ENCODE measurements around the gene CACNG4.

CACNG4 gene

GRCh38 chr17:66985338-66986237 is 21.1 kb downstream of the CACNG4 start:
- DNase-seq (ENCODE audit: low spot score) = no peak

GRCh38 chr17:66986659-66987058 is 22.2 kb downstream of the CACNG4 start:
- DNase-seq (ENCODE audit: low spot score) = no peak

DNA sequence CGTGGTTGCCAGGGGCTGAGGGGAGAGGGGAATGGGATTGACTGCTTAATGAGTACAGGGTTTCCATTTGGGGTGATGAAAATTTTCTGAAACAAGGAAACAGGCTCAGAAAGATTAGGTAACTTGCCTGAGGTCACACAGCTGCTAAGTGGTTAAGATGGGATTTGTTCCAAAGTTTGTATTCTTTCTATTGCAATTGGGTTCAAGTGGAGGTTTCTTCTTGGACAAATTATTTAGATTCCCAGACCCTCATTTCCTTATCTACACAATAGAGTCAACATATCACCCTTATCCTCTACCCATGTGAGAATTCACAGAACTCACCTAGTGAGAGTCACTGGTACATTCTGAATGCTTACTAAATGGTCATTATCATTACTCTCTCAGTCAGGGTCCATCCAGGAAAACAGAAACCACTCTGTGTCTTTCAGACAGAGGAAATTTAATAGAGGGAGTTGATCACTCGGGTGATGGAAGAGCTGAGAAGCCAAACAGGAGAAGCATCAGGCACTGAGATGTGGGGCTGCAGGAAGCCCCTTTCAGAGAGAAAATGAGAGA is 22.6 kb downstream of the CACNG4 start:
- no peak for DNase-seq (ENCODE audit: low spot score)

DNA sequence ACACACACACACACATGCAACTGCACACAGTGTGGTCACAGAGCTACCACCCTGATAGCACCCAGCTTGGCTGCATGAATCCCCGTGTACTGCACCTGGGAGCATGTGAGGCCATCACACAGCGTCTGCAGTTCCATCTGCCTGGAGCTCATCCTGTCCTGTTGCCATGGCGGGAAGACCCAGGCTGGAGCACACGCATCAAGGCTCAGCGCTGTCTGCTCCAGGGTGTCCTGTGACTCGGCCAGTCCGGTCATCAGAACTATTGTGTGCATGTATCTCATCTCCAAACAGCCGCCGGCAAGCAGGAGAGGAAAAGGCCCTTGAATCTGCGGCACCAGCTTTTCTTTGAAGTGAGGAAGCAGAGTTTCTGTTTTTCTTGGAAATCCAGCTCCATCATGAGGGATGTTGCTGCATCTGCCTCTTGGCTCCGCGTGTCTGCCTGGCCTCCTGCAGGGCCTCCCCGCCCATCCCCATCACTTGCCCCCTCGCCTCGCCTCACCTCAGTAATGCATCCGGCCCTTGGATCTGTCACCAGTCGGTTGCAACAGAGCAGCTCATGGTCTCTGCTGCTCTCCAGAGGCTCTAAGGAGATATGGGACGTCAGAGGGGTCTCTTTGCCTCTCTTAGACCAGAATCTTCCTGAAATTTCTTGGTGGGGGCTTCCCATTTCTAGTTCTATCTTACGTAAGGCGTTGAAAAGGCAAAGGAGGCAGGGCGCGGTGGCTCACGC is 23.7 kb downstream of the CACNG4 start:
- no peak for DNase-seq (ENCODE audit: low spot score)

- no peak for DNase-seq (ENCODE audit: low spot score)
Observed at GRCh38 chr17:66989076-66989475, 24.6 kb downstream of the CACNG4 start.

- DNase-seq (ENCODE audit: low spot score) = no peak
Observed at GRCh38 chr17:66989579-66989978, 25.1 kb downstream of the CACNG4 start.

DNA sequence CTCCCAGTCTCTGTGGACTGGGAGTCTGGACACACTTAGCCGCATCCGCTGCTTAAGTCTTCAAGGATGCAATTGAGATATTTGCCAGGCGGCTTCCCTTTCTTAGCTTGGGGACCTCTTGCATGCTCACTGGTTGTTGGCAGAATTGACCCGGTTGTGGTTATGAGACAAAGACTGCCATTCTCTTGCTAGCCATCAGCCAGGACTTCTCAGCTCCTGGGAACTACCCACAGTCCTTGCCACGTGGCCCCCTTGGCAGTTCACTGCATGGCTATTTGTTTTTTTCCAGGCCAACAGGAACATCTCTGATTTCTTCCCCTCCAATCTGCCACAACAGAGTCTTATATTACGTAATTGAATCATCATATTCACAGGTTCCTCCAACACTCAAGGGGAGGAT is 25.5 kb downstream of the CACNG4 start:
- no peak for DNase-seq (ENCODE audit: low spot score)

DNA sequence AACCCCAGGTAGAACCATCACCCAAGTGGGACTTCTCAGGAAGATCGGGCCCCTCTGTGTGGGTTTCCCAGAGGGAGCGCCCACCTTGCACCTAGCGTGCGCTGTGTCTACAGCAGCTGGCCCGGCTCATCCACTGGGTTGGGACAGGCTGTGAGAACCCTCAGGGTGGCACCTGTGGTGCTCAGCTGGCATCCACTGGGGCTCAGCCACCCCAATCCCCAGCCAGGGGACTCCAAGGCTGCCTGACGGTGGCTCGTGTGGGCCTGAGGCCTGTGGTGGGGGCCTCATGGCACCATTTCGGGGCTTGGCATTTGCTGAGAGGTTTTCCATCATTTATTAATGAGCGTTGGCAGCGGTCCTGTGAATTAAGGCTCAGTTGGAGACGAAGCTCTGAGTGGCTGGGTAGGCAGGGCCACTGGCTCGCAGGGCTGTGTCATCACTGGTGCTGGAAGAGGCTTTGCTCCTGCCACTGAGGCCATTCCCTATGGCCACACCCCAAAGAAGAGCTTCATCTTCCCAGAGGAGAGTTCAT is 28.5 kb downstream of the CACNG4 start:
- DNase-seq (ENCODE audit: low spot score) = no peak

- DNase-seq (ENCODE audit: low spot score) = no peak
Observed at GRCh38 chr17:66994361-66994760, 29.9 kb downstream of the CACNG4 start.

GRCh38 chr17:66994930-66995535 is 30.5 kb downstream of the CACNG4 start:
- no peak for DNase-seq (ENCODE audit: low spot score)

DNA sequence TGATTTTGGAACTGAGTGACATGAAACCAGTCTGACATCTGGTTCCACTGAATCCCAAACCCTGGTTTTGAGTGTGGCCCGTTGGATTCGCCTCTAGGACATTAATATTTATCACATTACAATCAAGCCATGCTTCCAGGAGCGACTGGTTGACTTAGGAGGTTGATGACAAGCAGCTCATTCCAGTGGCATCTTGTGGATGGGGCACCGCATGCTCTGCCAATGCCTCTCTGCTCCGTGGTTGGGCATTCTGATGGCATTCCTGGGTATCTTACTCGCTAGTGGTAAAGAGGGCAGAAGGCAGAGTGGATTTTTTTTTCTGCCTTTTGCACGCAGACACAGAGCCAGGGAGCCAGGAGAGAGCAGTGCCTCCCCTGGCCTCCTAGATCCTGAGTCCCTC is 31.4 kb downstream of the CACNG4 start:
- no peak for DNase-seq (ENCODE audit: low spot score)

DNA sequence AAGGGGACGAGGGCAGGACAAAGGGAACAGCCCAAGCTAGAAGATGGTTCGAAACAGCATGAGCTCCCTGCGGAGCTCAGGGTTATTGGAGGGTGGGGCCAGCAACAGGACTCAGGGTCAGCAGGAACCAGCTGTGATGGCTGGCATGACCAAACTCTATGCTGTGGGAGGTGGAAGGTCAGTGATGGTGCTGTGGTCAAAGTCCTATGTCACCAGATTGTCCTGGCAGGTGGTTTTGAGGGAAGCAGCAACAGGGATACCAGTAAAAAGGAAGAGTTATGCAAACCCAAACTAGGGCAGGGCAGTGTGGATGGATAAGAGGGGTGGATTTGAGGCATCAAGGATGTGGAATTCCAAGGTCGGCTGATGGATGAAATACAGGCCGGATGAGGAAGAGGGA is 32.4 kb downstream of the CACNG4 start:
- DNase-seq (ENCODE audit: low spot score) = no peak

DNA sequence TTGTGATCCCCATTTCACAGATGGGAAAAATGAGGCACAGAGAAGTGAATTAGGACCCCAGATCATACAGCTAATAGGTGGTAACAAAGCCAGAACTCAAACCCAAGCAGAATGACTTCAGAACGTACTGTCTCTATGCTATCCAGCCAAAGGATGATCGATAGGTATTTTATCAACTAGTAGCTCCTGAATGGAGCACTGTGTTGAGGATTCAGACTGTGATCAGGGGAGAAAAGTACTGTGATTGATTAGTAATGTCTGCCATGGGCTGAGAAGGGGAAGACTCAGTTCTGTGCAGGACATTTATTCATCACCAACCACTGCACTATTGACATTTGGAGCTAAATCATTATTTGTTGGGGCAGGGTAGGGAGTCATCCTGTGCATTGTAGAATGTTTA is 38.7 kb downstream of the CACNG4 start:
- DNase-seq (ENCODE audit: low spot score) = no peak

DNA sequence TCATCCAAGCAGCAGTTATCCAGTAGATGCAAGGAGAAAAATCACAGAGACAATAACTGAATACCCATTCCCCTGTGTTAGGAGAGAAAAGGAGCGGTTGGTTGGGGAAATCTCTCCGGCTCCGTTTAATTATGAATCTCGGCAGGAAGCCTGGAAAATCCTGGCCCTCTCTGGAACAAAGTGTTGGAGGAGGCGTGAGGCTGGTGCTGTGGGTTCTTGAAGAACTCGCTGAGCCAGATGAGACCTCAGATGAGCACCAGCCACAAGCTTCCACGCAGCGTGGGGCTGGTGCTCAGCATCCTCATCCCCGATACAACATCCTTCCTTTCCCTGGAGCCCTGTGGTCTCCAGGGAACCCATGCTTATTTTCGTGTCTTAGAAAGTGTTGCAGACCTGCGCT is 39.7 kb downstream of the CACNG4 start:
- DNase-seq (ENCODE audit: low spot score) = no peak

GRCh38 chr17:67007266-67007665 is 42.8 kb downstream of the CACNG4 start:
- no peak for DNase-seq (ENCODE audit: low spot score)

- no peak for DNase-seq (ENCODE audit: low spot score)
Observed at GRCh38 chr17:67008101-67008500, 43.6 kb downstream of the CACNG4 start.

DNA sequence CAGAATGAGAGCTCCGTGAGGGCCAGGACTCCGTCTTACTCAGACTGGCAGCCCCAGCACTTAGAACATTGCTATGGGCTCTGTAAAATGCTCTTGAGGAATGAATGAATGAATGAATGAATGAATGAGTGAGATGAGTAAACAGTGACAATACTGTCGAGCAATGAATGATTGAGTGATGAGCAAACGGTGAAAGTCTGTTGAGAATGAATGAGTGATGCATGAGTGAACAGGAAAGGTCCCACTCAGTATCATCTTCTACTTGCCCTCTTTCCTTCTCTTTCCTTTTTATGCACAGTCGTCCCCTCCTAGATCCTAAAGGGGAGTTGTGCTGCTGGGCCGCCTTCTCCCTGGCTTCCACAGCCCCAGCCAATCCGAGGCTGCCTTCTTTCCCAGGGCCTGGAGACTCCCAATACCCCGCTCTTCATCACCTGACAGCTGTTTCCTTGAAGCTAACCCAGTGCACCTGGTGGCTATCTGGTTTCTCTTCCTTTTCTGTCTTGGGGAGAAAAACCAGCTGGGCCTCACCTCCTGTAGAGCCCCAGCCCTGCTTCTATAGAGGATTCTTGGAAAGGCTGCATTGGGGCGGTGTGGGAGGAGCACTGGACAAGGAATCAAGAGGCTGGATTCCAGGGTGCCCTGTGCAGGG is 47.1 kb downstream of the CACNG4 start:
- DNase-seq (ENCODE audit: low spot score) = no peak

DNA sequence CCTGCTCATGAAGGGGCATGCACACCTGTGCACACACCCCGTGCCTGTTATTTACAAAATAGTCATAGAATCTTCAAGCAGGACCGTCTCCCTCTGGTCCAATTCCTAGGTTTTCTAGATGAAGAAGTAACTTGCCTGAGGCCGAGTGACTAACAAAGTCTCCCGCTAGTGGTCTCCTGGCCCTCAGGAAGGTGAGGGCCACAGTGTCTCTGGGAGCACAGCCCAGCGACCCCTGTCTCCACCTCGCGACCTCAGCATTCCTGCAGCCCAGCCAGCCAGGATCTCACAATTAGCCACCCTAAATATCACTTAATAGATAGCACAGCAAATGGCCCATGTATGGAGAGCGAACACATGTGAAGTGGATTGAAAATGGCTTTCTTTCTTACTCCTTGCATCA is 49.4 kb downstream of the CACNG4 start:
- DNase-seq (ENCODE audit: low spot score) = no peak

DNA sequence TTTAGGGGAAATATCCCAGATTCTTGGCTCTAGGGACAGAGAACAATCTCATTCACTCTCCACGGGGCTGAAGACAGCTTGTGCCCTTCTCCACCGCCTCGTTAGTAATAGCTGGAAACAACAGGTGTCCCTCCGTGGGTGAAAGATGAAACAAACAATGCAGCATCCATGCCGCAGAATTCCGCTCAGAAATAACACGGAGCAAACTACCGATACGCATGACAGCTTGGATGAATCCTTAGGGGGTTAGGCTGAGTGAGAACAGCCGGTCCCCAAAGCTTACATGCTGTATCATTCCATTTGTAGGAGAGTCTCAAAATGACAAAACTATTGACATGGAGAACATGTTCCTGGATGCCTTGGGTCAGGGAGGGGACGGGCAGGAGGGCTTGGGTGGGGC is 50.5 kb downstream of the CACNG4 start:
- DNase-seq (ENCODE audit: low spot score) = no peak

GRCh38 chr17:67016039-67016762 is 51.7 kb downstream of the CACNG4 start:
- no peak for DNase-seq (ENCODE audit: low spot score)

- DNase-seq (ENCODE audit: low spot score) = no peak
Observed at GRCh38 chr17:67017910-67018309, 53.4 kb downstream of the CACNG4 start.

Data from LoVo (cell line).